Adrenal gland (tissue), 5 donors: ENCODE results near the gene ARIH2.
"Not testable (repeated sequence)": the region's sequence is repeated elsewhere in the genome, so short reads cannot be mapped to it uniquely, and the experiment has no call there.

Source experiments
- CTCF ChIP-seq, 6 experiments: fragments of 450-650 bp in 4 of 6; fragments of 200-600 bp in 2 of 6; sonication (generic) in 1 of 6; IDR thresholded peaks; 1 replicate in 5 of 6; 2 replicates in 1 of 6; pipeline versions ENCODE4 v1.5.1 to v1.8.0; 2016 to 2021; ENCODE audit warnings: antibody characterized with exemption in 6 of 6, mild to moderate bottlenecking in 2 of 6, moderate library complexity in 1 of 6
- POLR2A ChIP-seq, 2 donors: fragments of 450-650 bp; IDR thresholded peaks; one replicate each; pipeline ENCODE4 v1.6.1; 2017; ENCODE audit warnings: antibody characterized with exemption in 2 of 2, mild to moderate bottlenecking in 2 of 2, moderate library complexity in 1 of 2
- donor health status: DM: no; HTN: no; CAD: no.

- not testable (repeated sequence) for TF ChIP-seq CTCF, POLR2A (IDR thresholded peaks at IDR 0.05)
These were observed 11.6 kb upstream of the ARIH2 start for GRCh38 chr3:48907026-48907425.
